Fibroblast of skin of left biceps (primary cell): ENCODE data around the gene GPR132.
"Not testable (repeated sequence)": the region's sequence is repeated elsewhere in the genome, so short reads cannot be mapped to it uniquely, and the experiment has no call there.

Experiments used
- DNase-seq, 2 experiments: peaks; one replicate each; pipeline ENCODE4 v3.0.0-alpha.2; 2013; ENCODE audit warnings: low read depth in 2 of 2

Gene GPR132

GRCh38 chr14:105075379-105076295 lies 10.4 kb upstream of the GPR132 start:
- DNase-seq = no peak

DNA sequence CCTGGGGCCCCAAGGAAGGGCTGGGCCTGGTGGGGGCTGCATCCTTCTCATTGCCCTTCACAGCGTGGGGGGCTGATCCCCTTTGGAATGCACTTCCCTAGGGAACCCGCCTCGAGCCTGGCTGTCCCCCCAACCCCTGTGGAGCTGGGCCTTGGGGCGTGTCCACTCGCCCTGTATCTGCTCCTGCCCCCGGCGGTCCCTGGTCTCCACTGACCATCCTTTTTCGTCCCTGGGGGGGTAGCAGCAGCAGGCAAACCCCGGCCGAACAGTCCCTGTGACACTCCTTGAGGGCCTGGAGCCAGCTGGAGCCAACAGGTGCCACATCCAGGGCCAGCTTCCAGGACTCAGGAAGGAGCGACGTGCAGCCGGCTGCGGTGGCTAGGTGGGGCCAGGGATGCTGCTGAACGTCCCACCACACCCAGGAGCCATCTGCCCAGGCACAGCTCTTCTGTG lies 9.4 kb upstream of the GPR132 start:
- DNase-seq = no peak

DNA sequence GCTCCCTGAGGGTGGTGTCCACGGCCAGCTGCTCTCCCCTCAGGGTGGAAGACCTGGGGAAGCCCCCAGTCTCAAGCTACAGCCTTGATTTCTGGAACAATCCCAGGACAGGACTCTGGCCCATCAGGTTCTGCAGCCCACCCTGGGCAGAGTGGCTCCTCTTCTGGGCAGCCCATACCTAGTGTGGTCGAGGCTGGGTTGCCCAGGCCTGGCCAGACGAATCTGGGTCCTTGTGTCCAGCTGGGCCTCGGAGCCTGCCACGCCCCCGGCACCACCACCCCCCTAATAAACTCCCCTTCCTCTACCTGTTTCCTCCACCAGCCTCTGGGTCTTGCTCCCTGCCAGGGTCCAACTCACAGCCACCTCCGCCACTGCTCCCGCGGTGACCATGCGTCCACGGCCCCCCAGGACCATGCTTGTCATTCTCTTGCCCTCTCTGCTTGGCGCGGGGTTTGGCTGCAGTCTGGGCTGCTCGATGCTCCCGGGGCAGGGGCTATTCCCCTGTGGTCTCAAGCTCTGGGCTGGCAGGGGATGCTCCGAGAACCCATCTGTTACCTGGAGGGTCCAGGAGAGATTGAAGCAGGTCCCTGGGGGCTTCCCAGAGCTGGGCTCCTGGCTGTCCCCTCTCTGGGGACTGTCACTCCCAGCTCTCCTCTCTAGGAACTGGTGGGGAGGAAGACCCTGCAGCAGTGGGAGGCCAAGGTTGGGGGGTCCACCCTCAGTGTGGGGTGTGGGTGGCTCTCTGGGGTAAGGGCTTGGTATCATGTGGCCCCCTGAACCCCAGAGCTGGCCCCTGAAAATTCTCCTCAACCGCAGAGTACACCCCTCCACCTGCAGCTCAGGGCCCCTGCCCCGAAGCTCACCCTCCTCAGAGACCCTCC lies 8.7 kb upstream of the GPR132 start:
- no peak for DNase-seq

DNA sequence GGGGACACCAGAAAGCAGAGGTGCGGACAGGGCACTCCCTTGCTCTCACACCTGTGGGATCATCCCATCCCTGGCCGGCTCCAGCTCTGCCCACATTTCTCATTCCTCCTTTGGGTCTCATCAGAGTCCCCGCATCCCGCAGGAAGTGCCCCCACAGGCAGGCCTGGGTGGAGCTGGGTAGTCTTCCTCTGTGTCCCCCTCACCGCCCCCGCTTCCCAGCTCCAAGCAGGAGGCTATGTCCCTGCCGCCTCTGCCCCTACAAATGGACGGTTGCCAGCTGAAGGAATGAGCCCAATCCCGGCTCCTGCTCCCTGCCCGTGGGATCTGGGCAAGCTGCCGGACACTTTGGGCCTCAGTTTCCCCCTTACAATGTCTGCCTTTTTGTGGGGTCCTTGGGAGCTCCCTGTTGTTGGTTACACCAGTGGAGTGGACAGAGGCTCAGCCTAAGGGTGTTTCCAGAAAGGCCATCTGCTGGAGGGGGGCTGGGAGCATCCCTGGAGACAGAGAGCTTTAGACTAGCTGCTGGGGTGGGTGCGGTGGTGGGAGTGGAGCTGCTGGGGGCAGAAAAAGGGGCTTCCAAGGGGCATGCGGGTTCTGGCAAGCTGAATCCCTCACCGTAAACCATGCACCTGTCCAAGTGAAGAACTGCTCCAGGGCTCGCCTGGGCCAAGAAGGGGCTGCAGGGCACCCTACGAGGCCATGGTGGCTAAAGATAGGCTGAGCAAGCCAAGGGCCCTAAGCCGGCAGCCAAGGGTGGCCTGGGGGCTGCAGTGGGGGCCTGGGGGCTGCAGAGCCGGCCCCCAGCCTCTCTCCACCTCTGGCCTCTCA lies 7.9 kb upstream of the GPR132 start:
- DNase-seq = no peak

- DNase-seq = no peak
Measured at GRCh38 chr14:105072381-105072861, 7.2 kb upstream of the GPR132 start.

- DNase-seq = no peak
Measured at GRCh38 chr14:105071942-105072341, 6.7 kb upstream of the GPR132 start.

DNA sequence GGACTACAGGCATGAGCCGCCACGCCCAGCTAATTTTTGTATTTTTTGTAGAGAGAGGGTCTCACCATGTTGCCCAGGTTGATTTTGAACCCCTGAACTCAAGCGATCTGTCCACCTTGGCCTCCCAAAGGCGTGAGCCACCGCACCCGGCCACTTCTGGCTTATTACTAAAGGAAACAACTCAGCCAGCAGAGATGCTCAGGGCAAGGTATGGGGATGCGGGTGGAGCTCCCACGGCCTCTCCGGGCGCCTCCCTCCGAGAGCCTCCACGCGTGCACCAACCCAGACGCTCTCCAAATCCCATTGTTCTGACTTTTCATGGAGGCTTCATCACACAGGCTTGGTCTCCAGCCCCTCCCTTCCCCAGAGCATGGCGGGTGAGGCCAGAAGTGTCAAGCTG lies 6.1 kb upstream of the GPR132 start:
- DNase-seq = no peak

- no peak for DNase-seq
Measured at GRCh38 chr14:105070760-105071137, 5.5 kb upstream of the GPR132 start.

- no peak for DNase-seq
Measured at GRCh38 chr14:105069871-105070759, 4.9 kb upstream of the GPR132 start.

DNA sequence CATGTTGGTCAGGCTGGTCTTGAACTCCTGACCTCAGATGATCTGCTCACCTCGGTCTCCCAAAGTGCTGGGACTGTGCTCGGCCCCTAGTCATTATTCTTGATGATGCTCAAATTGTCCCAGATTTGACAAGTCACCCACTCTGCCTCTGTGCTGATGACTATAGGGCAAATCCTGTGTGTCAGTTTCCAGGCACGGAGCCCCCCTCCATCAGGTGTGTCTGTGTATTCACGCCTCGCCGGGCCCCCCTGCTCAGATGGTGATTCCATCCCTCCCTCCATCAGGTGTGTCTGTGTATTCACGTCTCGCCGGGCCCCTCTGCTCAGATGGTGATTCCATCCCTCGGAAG lies 4.3 kb upstream of the GPR132 start:
- DNase-seq = no peak

- no peak for DNase-seq
Measured at GRCh38 chr14:105068818-105069217, 3.6 kb upstream of the GPR132 start.

DNA sequence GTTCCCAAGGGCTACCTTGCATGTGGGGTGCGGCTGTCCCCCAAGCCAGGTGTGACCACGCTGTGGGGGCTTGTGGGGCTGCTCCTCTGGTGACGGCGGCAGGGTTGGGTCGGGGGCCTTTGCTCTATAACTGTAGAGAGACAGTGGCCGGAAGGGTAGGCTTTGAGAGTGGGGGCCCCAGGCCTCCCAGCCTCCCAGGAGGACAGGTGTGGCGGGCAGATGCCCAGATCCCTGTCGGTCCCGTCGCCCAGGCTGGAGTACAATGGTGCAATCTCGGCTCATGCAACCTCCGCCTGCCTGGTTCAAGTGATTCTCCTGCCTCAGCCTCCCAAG lies 2.7 kb upstream of the GPR132 start:
- DNase-seq = no peak

DNA sequence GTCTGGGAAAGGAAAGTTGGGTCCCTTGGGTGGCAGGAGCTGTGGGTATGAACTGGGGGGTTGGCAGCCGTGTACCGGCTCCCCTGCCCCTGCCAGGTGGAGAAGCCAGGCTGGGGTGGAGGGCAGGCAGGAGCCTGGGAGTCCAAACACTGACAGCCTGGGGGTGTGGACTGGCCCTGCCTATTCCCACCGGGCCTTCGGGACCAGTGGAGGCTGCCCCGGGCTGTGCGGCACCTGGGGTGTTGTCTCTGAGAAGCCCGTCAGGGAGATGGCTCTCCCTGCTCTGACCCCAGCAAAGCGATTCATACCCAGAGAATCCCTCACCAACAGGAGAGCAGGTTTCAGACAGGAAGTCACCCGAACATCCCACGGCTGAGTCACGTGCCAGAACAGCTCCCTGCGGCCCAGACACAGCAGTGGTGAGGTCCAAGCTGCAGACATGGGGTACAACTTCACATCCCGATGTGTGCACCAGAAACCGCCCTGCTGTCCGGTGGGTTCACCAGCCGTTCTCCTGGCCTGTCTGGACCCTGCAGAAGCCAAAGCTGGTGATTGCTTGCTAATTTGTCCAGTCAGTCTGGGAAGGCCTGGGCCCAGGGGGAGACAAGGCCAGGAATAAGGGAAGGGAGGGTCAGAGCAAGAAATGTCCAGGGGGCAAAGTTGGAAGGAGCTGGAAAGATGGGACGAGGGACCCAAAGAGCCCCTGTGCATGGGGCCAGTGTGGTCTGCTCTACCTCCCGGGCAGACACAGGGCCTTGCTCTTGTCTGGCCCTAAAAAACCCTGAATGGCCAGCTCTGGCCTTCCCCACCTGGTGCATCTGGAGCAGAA lies 2.1 kb upstream of the GPR132 start:
- DNase-seq = no peak

GRCh38 chr14:105066240-105067071 lies 1.2 kb upstream of the GPR132 start:
- DNase-seq = no peak

DNA sequence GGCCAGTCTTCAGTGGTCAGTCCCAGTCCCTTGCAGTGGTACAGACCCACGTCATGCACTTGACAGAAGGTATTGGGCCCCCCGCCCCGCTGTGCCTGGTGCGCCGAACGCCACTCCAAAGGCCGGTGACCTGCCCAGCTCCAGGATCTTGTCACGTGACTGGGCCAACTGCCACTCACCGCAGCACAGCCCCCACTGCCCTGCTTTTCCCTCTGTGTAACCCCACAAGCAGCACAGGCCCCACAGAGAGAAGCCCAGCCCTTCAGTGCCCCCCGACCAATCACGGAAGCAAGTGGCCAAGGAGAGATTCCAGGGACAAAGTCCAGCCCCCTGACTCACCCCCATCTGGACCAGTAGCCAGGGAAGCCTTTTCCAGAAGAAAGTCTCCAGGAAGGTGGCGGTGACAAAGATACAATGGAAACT lies 498 bp downstream of the GPR132 start:
- DNase-seq = no peak

DNA sequence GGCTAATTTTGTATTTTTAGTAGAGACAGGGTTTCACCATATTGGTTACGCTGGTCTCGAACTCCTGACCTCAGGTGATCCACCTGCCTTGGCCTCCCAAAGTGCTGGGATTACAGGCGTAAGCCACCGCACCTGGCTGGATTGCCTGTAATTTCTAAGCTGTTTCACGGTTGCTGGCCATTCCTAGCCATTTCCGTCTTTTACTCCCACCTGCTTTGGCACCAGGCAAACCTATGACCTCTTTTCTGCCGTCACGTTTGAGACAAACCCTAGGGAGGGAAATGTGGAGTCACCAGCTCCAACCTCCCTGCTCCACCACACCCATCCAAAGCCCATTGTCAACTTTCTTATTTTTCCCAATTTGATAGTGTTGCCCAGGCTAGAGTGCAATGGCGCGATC lies 1.2 kb downstream of the GPR132 start:
- DNase-seq = no peak

GRCh38 chr14:105063506-105063905 lies 1.7 kb downstream of the GPR132 start:
- DNase-seq = not testable (repeated sequence)

GRCh38 chr14:105063056-105063455 lies 2.2 kb downstream of the GPR132 start:
- DNase-seq = no peak

DNA sequence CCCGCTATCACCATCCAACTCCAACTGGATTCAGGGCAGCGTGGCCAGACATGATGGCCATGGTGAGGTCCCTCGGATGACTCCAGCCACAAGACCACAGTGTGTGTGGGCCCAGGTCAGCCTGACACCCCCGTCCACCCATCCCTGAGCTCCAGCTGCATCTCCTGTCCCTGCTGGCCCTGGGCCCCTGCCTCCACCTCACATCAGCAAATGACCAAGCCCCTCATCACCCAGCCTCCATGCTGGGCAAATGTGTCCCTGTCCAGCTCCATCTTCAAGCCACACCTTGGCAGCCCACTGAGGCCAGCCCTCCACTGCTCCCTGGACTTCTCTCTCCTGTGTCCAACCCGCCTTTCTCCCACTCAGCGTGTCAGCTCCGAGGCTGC lies 3.2 kb downstream of the GPR132 start:
- DNase-seq = no peak
